Thoracic aorta (tissue), 2 donors: ENCODE results near the gene TAF1D. TPM values are rescaled to one million over a fixed set of nuclear protein-coding genes. Genes with fewer than 3 reads are reported as not detected.

Source experiments
- ATAC-seq: fragments of 150-250 bp; one replicate; pipeline ENCODE4 v1.8.0; 2017; ENCODE audit warnings: low read depth; ENCODE audit not compliant: insufficient number of reproducible peaks, low FRiP score
- DNase-seq: peaks from one replicate; pipeline ENCODE4 v3.0.0-alpha.2; 2020; ENCODE audit warnings: low spot score
- H3K27ac ChIP-seq, 2 donors: fragments of 200-600 bp; sonication (generic); 1 replicate in 1 of 2; 2 replicates in 1 of 2; pipeline ENCODE4 v1.5.1; 2016; ENCODE audit warnings: mild to moderate bottlenecking in 2 of 2, moderate library complexity in 2 of 2
- H3K27me3 ChIP-seq: fragments of 200-600 bp; sonication (generic); replicated peaks from 2 replicates; pipeline ENCODE4 v1.6.0; 2016; ENCODE audit warnings: mild to moderate bottlenecking; ENCODE audit not compliant: insufficient read depth
- H3K36me3 ChIP-seq: fragments of 200-600 bp; sonication (generic); one replicate; pipeline ENCODE4 v1.5.1; 2016
- H3K4me1 ChIP-seq, 2 donors: fragments of 200-600 bp; sonication (generic); 1 replicate in 1 of 2; 2 replicates in 1 of 2; pipeline versions ENCODE4 v1.5.1 to v1.6.0; 2016; ENCODE audit warnings: low read depth in 2 of 2, mild to moderate bottlenecking in 1 of 2; ENCODE audit not compliant: control insufficient read depth in 1 of 2
- H3K4me3 ChIP-seq: fragments of 200-600 bp; sonication (generic); 2 replicates; pipeline ENCODE4 v1.5.1; 2016; ENCODE audit warnings: mild to moderate bottlenecking
- H3K9me3 ChIP-seq: fragments of 200-600 bp; sonication (generic); 2 replicates; pipeline ENCODE4 v1.5.1; 2016
- CTCF ChIP-seq: fragments of 200-600 bp; sonication (generic); IDR thresholded peaks from one replicate; pipeline ENCODE4 v1.5.1; 2019; ENCODE audit warnings: antibody characterized with exemption
- total RNA-seq, 2 donors: library from RNA; depleted of rRNA; stranded (reverse); fragments of >200 nt; gene quantifications; one replicate each; pipeline versions ENCODE4 v1.1.0 to v1.2.3, GENCODE V29; 2016

The TAF1D gene
- 100 to 1,000 TPM in 1 of 2 donors, 10 to 100 TPM in 1; 99.4 to 231 TPM for total RNA-seq

GRCh38 chr11:93741094-93741881 is at the start of gene TAF1D, which contains the start of gene C11orf54:
TSS of gene TAF1D (minus strand) at chr11:93741495. CDS start at chr11:93739304, 2,191 bp downstream.
TSS of gene C11orf54 (plus strand) at chr11:93741672. CDS start at chr11:93747394, 5,722 bp downstream.
- Histone ChIP-seq H3K36me3 (peaks cover 5% of the 10 kb centered on the region), H3K4me1 (peaks cover 28 to 67% of the 10 kb centered on the region in 2 donors), H3K27me3 (no peaks in the 10 kb centered on the region), H3K4me3 (peak within 1 kb of the TSS; percentile 82), H3K27ac (peak within 1 kb of the TSS; percentile 81 to 96), H3K9me3 (no peaks in the 10 kb centered on the region)
- DNase-seq: peak; percentile 93
- no peak for TF ChIP-seq CTCF
- peak; percentile 98 for ATAC-seq

GRCh38 chr11:93784935-93785360 is 43.7 kb upstream of the TAF1D start:
- Histone ChIP-seq H3K27me3 (no peaks in the 10 kb centered on the region), H3K9me3 (no peaks in the 10 kb centered on the region), H3K4me3 (peak overlapping the region; percentile 90), H3K4me1 (peaks cover 21 to 33% of the 10 kb centered on the region in 2 donors), H3K27ac (peak overlapping the region; percentile 90 to 93), H3K36me3 (peaks cover 4% of the 10 kb centered on the region)
- DNase-seq: no peak
- TF ChIP-seq CTCF: no peak
- no peak for ATAC-seq

GRCh38 chr11:93784145-93784934 is 43.0 kb upstream of the TAF1D start, which contains the start of gene MED17:
TSS of gene MED17 (plus strand) at chr11:93784282. CDS start at chr11:93784514, 232 bp downstream.
- Histone ChIP-seq H3K4me3 (peak within 1 kb of the TSS; percentile 90), H3K27me3 (no peaks in the 10 kb centered on the region), H3K27ac (peak within 1 kb of the TSS; percentile 90 to 93), H3K4me1 (peaks cover 21 to 33% of the 10 kb centered on the region in 2 donors), H3K36me3 (no peaks in the 10 kb centered on the region), H3K9me3 (no peaks in the 10 kb centered on the region)
- ATAC-seq (peak; percentile 90), DNase-seq (peak; percentile 81)
- peak; percentile 36 for TF ChIP-seq CTCF

GRCh38 chr11:93783765-93784144 is 42.5 kb upstream of the TAF1D start:
- peak overlapping the region; percentile 90 to 93 for H3K27ac ChIP-seq

More at GRCh38 chr11:93783765-93784144, 42.5 kb upstream of the TAF1D start:
- Histone ChIP-seq H3K36me3 (no peaks in the 10 kb centered on the region), H3K27me3 (no peaks in the 10 kb centered on the region), H3K4me3 (peak overlapping the region; percentile 90), H3K9me3 (no peaks in the 10 kb centered on the region), H3K4me1 (peaks cover 21 to 33% of the 10 kb centered on the region in 2 donors)
- DNase-seq: no peak
- ATAC-seq: no peak
- TF ChIP-seq CTCF: no peak
